ENCODE measurements around the gene SYK. TPM values are rescaled to one million over a fixed set of nuclear protein-coding genes. Genes with fewer than 3 reads are reported as not detected.
"Not testable (repeated sequence)": the region's sequence is repeated elsewhere in the genome, so short reads cannot be mapped to it uniquely, and the experiment has no call there.

The SYK gene
- total RNA-seq, 3 donors from 2014 or later (not counting 1 experiment from before 2014, with no cell fraction given): 75.5 to 104 (median 78.0) TPM

DNA sequence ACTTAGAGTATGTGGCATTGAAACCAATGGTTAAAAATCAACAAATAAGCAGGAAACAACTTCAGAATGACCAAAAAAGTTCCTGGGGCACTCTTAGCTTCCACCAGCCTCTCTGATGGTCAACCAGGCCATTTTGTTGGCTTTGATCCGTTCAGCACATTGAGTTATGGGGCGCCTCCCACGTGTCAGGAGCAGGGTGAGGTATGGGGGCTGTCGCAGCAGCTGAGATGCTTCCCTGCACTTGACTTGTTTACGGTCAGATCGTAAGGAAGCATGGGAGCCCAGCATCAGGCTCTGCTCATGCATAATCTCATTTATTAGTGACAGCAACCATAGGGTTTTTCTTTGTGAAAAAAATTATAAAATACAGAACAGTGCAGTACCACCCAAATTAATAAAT is 16.7 kb downstream of the SYK start:
- Histone ChIP-seq H3K4me3 (ENCODE audit: low read length) (no peak overlapping the region), H3K27ac (ENCODE audit: low read length) (no peak overlapping the region), H3K36me3 (ENCODE audit: control insufficient read depth, insufficient read depth, low read length) (peaks cover 11% of the 10 kb centered on the region), H3K9me3 (ENCODE audit: control insufficient read depth, insufficient read depth, low read length) (no peaks in the 10 kb centered on the region), H3K4me1 (ENCODE audit: control insufficient read depth, insufficient read depth, low read length) (peaks cover 23% of the 10 kb centered on the region), H3K27me3 (ENCODE audit: control insufficient read depth, insufficient read depth, low read length) (no peaks in the 10 kb centered on the region)
- Mint-ChIP-seq H3K27ac (no peak overlapping the region), H3K36me3 (peaks cover 9% of the 10 kb centered on the region), H3K27me3 (ENCODE audit: low read depth in 2 of 2) (no peaks in the 10 kb centered on the region), H3K9me3 (no peaks in the 10 kb centered on the region), H3K4me1 (peaks cover 65 to 70% of the 10 kb centered on the region in 2 donors), H3K4me3 (no peak overlapping the region)
- TF ChIP-seq, protein P1, sequence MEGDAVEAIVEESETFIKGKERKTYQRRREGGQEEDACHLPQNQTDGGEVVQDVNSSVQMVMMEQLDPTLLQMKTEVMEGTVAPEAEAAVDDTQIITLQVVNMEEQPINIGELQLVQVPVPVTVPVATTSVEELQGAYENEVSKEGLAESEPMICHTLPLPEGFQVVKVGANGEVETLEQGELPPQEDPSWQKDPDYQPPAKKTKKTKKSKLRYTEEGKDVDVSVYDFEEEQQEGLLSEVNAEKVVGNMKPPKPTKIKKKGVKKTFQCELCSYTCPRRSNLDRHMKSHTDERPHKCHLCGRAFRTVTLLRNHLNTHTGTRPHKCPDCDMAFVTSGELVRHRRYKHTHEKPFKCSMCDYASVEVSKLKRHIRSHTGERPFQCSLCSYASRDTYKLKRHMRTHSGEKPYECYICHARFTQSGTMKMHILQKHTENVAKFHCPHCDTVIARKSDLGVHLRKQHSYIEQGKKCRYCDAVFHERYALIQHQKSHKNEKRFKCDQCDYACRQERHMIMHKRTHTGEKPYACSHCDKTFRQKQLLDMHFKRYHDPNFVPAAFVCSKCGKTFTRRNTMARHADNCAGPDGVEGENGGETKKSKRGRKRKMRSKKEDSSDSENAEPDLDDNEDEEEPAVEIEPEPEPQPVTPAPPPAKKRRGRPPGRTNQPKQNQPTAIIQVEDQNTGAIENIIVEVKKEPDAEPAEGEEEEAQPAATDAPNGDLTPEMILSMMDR (IDR thresholded peaks at IDR 0.05): no peak
- intact Hi-C loops (cut with micrococcal nuclease): no loop called here
- no peak for ATAC-seq
- 87% methylated on average over 6 of the region's 6 CpGs for WGBS (ENCODE audit: insufficient coverage)
- DNase-seq: no peak

DNA sequence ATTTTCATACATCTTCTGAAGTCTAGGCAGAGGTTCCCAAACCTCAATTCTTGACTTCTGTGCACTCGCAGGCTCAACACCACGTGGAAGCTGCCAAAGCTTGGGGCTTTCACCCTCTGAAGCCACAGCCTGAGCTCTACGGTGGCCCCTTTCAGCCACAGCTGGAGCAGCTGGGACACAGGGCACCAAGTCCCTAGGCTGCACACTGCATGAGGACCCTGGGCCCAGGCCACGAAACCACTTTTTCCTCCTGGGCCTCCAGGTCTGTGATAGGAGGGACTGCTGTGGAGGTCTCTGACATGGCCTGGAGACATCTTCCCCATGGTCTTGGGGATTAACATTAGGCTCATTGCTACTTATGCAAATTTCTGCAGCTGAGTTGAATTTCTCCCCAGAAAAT is 18.8 kb downstream of the SYK start:
- H3K36me3 ChIP-seq (ENCODE audit: control insufficient read depth, insufficient read depth, low read length): peaks cover 11% of the 10 kb centered on the region
- peaks cover 59 to 60% of the 10 kb centered on the region in 2 donors for H3K4me1 Mint-ChIP-seq
- H3K4me3 ChIP-seq (ENCODE audit: low read length); DNase-seq; H3K27ac Mint-ChIP-seq; ATAC-seq; H3K4me3 Mint-ChIP-seq; intact Hi-C loops (cut with micrococcal nuclease); H3K27me3 ChIP-seq (ENCODE audit: control insufficient read depth, insufficient read depth, low read length); H3K27ac ChIP-seq (ENCODE audit: low read length); H3K27me3 Mint-ChIP-seq (ENCODE audit: low read depth in 2 of 2); H3K9me3 Mint-ChIP-seq; H3K9me3 ChIP-seq (ENCODE audit: control insufficient read depth, insufficient read depth, low read length); H3K4me1 ChIP-seq (ENCODE audit: control insufficient read depth, insufficient read depth, low read length): not testable (repeated sequence)
- 36% methylated on average over 4 of the region's 4 CpGs for WGBS (ENCODE audit: insufficient coverage)
- H3K36me3 Mint-ChIP-seq: peaks cover 10% of the 10 kb centered on the region

DNA sequence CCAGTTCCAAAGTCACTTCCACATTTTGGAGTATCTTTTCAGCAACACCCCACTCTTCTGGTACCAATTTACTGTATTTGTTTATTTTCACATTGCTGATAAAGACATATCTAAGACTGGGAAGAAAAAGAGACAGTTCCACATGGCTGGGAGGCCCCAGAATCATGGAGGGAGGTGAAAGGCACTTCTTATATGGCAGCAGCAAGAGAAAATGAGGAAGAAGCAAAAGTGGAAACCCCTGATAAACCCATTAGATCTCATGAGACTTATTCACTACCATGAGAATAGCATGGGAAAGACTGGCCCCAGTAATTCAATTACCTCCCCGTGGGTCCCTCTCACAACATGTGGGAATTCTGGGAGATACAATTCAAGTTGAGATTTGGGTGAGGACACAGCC is 19.6 kb downstream of the SYK start:
- H3K9me3 ChIP-seq (ENCODE audit: control insufficient read depth, insufficient read depth, low read length); intact Hi-C loops (cut with micrococcal nuclease); H3K27me3 ChIP-seq (ENCODE audit: control insufficient read depth, insufficient read depth, low read length); DNase-seq; H3K4me3 ChIP-seq (ENCODE audit: low read length); H3K4me1 ChIP-seq (ENCODE audit: control insufficient read depth, insufficient read depth, low read length); H3K4me3 Mint-ChIP-seq; H3K27ac ChIP-seq (ENCODE audit: low read length); ATAC-seq; H3K27me3 Mint-ChIP-seq (ENCODE audit: low read depth in 2 of 2); H3K9me3 Mint-ChIP-seq: not testable (repeated sequence)
- peak overlapping the region; percentile 37 to 50 for H3K27ac Mint-ChIP-seq
- peaks cover 10% of the 10 kb centered on the region for H3K36me3 Mint-ChIP-seq
- WGBS (ENCODE audit: insufficient coverage): 80% methylated on average over 1 of the region's 1 CpG
- peaks cover 59% of the 10 kb centered on the region in 2 donors for H3K4me1 Mint-ChIP-seq
- H3K36me3 ChIP-seq (ENCODE audit: control insufficient read depth, insufficient read depth, low read length): peaks cover 11% of the 10 kb centered on the region

DNA sequence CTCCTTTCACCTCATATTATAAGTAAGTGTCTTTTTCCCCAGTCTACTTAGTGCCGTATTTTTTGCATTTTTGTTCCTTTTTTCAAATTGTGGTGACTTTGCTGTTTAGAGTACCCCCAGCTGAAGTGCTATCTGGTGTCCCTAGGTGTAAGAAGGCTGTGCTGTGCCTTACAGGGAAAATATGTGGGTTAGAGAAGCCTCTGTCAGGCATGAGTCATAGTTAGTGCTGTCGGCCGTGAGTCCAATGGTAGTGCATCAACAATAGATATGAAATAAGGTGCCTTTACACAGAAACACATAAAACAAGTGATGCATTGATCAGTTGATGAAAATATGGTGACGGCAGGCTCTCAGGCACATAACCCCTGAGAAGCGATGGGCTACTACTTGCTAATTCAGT is 20.1 kb downstream of the SYK start:
- H3K27ac Mint-ChIP-seq: peak overlapping the region; percentile 37 to 50
- TF ChIP-seq, protein P1 (IDR thresholded peaks at IDR 0.05): no peak
- Histone ChIP-seq H3K27me3 (ENCODE audit: control insufficient read depth, insufficient read depth, low read length) (no peaks in the 10 kb centered on the region), H3K9me3 (ENCODE audit: control insufficient read depth, insufficient read depth, low read length) (no peaks in the 10 kb centered on the region), H3K4me3 (ENCODE audit: low read length) (no peak overlapping the region), H3K27ac (ENCODE audit: low read length) (no peak overlapping the region), H3K36me3 (ENCODE audit: control insufficient read depth, insufficient read depth, low read length) (peaks cover 10% of the 10 kb centered on the region), H3K4me1 (ENCODE audit: control insufficient read depth, insufficient read depth, low read length) (peaks cover 12% of the 10 kb centered on the region)
- no peaks in the 10 kb centered on the region for H3K9me3 Mint-ChIP-seq
- no peaks in the 10 kb centered on the region for H3K27me3 Mint-ChIP-seq (ENCODE audit: low read depth in 2 of 2)
- intact Hi-C loops (cut with micrococcal nuclease): no loop called here
- no peak overlapping the region for H3K4me3 Mint-ChIP-seq
- H3K36me3 Mint-ChIP-seq: peaks cover 10% of the 10 kb centered on the region
- 68% methylated on average over 3 of the region's 5 CpGs for WGBS (ENCODE audit: insufficient coverage)
- no peak for DNase-seq
- peak in 2 of 3 donors; percentile 62 to 72 for ATAC-seq
- peaks cover 59% of the 10 kb centered on the region in 2 donors for H3K4me1 Mint-ChIP-seq

All from natural killer cell (primary cell).